Lower leg skin (tissue), 3 donors: ENCODE measurements around the gene PTK6.

Source experiments
- POLR2A ChIP-seq, 2 donors: fragments of 450-650 bp; IDR thresholded peaks; one replicate each; pipeline ENCODE4 v1.6.1; 2016 to 2017; ENCODE audit warnings: antibody characterized with exemption in 2 of 2, mild to moderate bottlenecking in 1 of 2, moderate library complexity in 1 of 2
- TF ChIP-seq, protein P1 (sequence below), 3 donors: fragments of 450-650 bp; IDR thresholded peaks; one replicate each; pipeline ENCODE4 v1.5.1; 2016; ENCODE audit warnings: antibody characterized with exemption in 3 of 3, mild to moderate bottlenecking in 3 of 3, moderate library complexity in 2 of 3

DNA sequence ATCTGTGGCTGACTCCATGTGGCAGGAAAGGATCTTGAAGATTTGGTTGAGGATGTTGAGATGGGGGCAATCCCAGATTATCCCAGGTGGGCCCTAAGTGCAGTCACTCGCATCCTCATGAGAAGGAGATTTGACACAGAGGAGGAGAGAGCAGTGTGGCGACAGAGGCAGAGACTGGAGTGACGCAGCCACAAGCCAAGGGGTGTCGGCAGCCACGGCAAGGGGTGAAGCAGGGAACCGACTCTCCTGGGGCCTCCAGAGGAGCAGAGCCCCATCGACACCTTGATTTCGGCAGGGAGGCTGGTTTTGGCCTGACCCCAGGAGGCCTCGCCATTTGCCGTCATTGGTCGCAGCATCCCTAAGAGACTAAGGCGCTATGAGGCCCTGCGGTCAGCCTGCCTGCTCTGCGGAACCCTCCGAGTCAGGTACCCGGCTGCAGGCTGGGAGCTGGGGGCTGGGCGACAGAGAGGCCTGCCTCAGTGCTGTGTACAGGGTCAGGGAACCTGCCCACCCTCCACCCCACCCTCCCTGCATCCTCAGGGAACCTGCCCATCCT is 50.8 kb downstream of the PTK6 start:
- TF ChIP-seq, protein P1, sequence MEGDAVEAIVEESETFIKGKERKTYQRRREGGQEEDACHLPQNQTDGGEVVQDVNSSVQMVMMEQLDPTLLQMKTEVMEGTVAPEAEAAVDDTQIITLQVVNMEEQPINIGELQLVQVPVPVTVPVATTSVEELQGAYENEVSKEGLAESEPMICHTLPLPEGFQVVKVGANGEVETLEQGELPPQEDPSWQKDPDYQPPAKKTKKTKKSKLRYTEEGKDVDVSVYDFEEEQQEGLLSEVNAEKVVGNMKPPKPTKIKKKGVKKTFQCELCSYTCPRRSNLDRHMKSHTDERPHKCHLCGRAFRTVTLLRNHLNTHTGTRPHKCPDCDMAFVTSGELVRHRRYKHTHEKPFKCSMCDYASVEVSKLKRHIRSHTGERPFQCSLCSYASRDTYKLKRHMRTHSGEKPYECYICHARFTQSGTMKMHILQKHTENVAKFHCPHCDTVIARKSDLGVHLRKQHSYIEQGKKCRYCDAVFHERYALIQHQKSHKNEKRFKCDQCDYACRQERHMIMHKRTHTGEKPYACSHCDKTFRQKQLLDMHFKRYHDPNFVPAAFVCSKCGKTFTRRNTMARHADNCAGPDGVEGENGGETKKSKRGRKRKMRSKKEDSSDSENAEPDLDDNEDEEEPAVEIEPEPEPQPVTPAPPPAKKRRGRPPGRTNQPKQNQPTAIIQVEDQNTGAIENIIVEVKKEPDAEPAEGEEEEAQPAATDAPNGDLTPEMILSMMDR (IDR thresholded peaks at IDR 0.05) = no peak
- TF ChIP-seq POLR2A (IDR thresholded peaks at IDR 0.05) = no peak
